ENCODE data around the gene FLNA.
"Not testable (repeated sequence)": the region's sequence is repeated elsewhere in the genome, so short reads cannot be mapped to it uniquely, and the experiment has no call there.

FLNA gene

DNA sequence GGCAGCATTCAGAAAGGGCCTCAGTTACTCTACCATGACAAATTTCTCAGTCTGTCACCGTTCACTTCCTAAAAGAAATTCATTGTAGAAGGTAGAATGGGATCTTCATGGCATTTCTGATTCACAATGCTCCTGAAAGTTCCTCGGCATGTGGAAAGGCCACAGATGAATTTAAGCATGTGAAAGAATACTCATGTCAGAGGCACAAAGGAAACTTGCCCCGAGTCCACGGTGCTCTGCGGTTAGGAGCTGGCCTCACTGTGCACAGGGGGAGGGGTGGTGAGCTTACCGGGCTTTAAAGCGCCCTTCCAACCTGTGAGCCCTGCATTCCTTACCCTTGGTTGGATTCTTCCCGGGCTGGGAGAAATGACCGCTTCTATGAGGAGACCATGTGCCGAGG, 69.6 kb downstream of the FLNA start:
- DNase-seq, result no peak

DNA sequence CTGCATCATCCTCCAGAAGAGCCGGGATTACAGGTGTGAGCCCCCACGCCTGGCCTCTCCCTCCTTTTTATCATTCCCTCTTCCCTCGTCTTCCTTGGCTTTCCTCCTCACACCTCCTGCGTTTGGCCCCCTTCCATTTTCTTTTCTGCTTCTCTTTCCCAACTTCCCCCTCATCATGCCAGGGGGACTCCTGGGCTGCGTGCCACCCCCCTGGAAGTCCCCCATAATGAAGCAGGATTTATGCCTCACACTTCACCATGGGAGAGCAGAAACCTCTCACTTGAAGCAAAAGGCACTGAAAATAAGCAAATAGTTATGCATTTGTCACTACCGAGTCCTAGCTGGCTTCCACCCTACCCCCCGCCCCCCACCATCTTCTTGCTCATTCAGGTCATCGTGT, 71.0 kb downstream of the FLNA start:
- DNase-seq, result no peak

DNA sequence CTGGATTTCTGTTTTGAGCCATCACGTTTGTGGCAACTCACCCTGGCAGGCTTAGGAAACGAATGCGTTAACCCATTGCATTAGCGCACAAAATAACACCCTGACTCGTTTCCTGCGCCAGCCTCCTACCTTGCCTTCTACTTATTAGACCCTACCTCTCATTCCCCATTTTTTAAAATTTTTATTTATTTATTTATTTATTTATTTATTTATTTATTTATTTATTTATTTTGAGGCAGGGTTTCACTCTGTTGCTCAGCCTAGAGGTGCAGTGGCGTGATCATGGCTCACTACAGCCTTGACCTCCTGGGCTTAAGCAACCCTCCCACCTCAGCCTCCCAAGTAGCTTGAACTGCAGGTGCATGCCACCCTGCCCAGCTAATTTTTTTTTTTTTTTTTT, 71.4 kb downstream of the FLNA start:
- DNase-seq, result not testable (repeated sequence)

DNA sequence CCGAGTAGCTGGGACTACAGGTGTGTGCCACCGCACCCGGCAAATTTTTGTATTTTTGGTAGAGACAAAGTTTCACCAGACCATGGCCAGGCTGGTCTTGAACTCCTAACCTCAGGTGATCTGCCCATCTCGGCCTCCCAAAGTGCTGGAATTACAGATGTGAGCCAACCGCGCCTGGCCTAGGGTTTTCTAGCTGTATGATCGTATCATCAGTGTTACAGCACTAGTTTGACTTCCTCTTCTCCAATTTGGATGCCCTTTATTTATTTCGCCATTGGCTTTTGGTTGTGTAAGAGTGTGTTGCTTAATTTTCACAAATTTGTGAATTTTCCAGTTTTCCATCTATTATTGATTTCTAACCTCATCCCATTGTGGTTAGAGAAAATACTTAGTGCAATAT, 73.6 kb downstream of the FLNA start:
- DNase-seq, result no peak

Measured in activated CD4-positive, alpha-beta T cell treated with anti-CD3 and anti-CD28 coated beads for 4 hours (primary cell).